ENCODE results near the gene ARHGAP22.
A peak's percentile ranks its signal among the peaks of the same experiment; 100 is the strongest.

ARHGAP22 gene

DNA sequence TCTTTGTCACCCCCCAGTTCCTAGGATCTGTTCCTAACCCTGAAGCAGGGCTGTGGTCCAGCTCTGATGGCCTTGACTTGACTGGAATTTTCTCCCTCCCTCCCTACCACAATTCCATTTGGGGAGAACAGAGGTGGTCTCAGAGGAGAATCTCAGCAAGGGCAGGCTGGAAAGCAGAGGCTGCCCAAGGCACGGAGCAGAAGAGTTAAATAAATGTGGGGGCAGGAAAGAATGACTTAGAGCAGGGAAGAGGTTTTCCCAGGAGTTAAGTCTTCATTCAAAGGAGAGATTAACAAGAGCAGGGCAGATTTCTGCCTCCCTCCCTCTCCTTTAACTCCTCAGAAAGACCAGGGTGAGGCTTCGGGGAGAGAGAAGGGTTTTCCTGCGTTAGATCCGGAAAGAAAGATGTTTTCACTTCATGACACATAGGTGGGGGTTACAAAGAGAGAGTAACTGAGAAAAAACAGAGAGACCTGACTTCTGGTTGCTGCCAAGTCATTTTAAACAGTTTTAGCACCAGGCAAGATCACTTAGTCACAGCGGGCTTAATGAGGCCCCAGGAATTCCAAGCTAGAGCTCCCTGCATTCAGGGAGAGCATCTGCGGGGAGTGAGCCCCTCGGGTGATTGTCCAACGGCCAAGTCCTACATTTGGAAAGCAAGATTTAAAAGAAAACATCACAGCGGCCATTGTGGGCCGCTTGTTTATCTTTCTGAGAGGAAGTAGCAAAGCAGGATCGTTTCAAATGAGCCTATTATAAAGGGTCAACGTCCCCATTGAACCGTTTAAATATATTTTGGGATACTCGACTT, 78.7 kb downstream of the ARHGAP22 start:
- DNase-seq: no peak

- no peak for DNase-seq
Observed at GRCh38 chr10:48525113-48525512, 79.8 kb downstream of the ARHGAP22 start.

- DNase-seq: peak; percentile 18
Observed at GRCh38 chr10:48523820-48524758, 80.8 kb downstream of the ARHGAP22 start.

DNA sequence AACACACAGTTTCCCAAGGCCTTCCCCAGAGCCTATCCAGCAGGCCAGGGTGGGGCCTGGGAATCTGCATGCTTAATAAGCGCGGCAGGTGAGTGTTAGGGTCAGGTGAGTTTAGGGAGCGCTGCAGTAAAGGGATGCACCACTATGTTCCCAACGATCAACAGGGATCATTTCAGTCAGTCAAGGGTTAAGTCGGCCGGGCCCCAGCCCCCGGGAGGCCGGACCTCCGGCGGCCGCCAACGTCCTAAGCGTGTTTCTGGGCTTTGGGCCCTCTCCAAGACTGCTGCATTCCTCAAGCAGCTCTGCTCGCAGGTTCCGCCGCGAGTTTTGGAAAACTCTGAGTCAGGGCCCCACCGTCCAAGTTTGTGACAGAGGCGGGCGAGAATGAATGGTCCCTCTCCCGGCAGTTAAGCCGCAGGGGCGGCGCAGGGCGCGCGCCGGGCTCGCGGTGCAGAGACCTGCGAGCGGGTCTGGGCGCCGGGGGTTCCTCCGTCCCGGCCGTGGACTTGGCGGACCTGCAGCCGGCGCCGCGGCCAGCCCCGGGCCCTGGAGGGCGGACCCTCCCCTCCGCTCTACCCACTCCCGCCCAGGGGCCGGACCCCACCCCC, 81.6 kb downstream of the ARHGAP22 start:
- DNase-seq: no peak

- no peak for DNase-seq
Observed at GRCh38 chr10:48522011-48522765, 82.7 kb downstream of the ARHGAP22 start.

- DNase-seq: no peak
Observed at GRCh38 chr10:48520594-48520993, 84.3 kb downstream of the ARHGAP22 start.

- DNase-seq: no peak
Observed at GRCh38 chr10:48520184-48520506, 84.7 kb downstream of the ARHGAP22 start.

- DNase-seq: no peak
Observed at GRCh38 chr10:48519481-48520183, 85.2 kb downstream of the ARHGAP22 start.

DNA sequence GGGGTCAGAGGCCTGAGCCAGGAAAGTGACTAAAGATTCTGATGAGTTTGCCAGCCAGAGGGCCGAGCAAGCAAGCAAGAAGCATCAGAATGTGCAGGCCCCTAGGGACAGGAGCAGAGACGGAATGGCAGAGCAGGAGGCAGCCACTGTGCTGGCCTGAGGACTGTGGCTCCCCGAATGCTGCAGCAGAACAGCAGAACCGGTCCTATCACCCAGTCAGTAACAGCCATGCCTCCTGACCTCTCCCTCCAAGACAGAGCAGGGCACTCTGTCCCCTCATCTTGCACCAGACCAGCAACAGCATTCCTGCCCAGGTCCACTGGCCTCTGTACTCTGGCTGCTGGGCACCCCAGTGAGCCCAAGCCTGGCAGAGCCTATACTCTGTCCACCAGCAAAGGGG, 85.9 kb downstream of the ARHGAP22 start:
- DNase-seq: no peak

DNA sequence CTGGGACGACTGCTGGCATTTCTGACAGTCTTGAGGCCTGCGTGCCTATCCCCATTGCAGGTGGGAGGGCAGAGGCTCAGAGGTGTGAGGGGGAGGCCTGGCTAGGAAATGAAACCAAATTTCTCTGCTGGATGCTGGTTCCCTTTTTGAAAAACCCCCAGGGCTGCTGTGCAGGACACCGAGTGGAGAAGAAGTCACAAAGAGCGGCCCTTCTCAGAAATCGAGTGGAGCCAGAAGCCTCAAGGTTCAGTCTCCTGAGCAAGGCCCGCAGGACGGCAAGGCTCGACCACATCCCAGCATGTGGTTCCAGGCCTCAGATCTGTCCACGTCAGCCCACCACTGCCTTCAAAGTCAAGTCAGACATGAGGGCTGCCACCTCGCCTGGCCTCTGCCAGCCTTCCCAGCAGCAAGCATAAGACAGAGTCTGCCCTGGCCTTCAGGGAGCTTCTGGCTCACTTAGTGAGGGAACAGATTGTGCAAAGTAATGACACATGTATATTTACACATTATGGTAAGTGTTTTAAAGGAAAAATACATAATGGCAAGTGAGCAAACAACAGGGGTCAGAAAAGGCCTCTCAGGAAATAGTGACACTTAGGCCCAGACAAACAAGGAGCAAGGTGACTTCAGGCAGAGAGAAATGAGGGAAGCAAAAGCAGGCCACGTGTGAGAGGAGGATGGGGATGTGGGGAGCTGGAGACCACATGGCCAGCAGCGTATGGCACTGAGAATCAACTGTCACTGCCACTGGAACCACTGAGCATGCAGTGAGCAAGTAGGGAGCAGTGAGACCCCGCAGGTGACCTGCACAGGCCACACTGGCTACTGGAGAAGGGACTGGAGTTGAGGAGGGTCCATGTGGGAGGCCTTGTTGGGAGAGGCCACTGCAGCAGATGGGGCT, 86.7 kb downstream of the ARHGAP22 start:
- DNase-seq: no peak

DNA sequence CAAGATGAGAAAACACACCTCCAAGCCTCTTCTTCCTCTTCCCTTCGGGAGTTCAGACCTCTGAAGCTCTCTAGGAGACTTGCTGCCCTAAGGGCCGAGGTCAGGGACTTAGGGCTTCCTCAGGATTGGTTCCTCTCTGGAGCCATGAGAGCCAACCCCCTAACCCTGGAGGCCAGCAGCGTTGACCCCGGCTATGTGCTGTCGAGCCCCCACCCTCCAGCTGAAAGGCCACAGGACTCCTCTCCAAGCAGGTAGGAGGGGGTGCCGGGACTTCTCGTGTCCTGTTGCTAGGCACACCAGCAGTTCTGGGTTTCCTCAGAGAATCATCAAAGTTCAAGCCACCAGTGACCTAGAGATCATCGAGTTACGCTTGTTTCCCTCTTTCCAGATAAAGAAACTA, 87.4 kb downstream of the ARHGAP22 start:
- DNase-seq: no peak

DNA sequence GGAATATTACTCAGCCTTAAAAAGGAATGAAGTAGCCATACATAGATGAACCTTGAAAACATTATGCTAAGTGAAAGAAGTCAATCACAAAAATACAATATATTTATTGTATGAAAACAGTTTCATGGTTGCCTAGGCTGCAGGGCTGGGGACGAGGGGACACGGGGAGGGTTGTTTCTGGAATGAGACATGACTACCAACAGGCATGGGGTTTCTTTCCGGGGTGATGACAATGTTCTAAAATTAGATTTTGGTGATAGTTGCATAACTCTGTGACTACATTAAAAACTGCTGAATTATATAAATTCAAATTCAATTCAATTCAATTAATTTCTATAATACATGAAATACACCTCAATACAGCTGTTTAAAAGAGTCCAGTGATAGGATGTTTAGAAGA, 88.0 kb downstream of the ARHGAP22 start:
- no peak for DNase-seq

DNA sequence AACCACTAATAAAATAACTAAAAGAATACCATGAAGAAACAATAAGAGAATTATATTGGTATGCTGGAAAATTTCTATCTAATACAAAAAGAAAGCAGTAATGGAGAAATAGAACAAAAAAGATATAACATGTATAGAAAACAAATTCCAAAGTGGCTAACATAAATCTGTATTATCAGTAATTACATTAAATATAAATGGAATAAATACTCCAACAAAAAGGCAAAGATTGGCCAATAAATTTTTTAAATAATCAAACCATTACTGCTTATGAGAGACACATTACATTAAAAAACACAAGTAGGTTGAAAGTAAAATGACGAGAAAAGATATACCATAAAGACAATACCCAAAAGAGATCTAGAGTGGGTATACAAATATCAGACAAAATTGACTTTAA, 90.0 kb downstream of the ARHGAP22 start:
- no peak for DNase-seq

- DNase-seq: no peak
Observed at GRCh38 chr10:48514255-48514654, 90.6 kb downstream of the ARHGAP22 start.

GRCh38 chr10:48512861-48513260, 92.0 kb downstream of the ARHGAP22 start:
- no peak for DNase-seq

DNA sequence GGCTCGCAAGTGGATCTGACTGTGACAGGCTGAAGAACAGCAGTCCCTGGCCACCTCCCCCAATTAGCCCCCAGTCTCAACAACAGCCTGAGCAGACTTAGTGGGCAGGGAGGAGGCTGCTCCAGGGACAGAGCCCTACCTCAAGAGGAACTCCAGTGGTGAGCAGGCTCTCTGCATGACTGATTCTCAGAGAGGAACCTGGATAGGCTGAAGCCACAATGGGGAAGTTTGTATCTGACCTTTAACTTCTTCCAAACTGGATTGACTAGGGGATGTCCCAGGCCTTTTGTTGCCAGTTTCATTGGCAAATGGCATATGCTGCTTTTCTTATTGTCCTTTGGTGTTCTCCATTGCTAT, 93.0 kb downstream of the ARHGAP22 start:
- DNase-seq: no peak

GRCh38 chr10:48511066-48511874, 93.6 kb downstream of the ARHGAP22 start:
- DNase-seq: no peak

DNA sequence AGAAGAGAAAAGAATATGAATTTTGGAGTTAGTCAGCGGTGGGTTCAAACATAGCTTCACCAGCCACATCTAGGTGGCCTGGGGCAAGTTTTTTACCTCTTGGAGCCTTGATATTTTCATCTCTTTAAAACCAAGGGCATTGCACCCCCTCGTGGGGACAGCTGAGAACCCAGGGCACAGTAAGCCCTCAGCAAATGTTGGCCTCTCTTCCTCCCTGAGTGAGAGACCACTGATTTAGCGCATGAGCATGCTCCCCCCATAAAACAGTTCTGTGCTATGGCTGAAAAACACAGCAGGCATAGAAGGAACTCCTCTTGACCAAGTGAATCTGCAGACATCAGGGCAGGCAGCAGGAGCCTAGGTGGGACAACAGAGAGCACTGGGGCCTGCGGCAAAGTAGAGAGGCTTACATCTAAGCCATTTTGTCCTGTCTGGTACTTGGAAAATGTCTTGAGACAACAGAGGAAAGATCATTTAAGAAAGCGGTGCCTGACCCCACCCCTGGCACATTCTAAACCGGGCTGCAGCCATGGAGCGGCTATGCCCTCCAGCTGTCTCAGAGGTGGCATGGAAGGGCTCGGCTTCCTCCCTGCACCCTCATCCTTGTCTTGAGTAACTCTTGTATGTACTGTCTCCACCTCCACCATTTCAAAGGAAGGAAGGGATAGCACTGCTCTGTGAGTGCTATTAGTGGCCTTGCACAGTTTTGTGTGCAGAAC, 94.7 kb downstream of the ARHGAP22 start:
- no peak for DNase-seq

Data from NCI-H2171 treated with DMSO at 0.1 percent for 48 hours (cell line).